Uterus (tissue), 2 donors: ENCODE results near the gene SPATS2L.

Experiments
- CTCF ChIP-seq, 4 experiments: fragments of 200-600 bp in 2 of 4; fragments of 450-650 bp in 2 of 4; sonication (generic) in 2 of 4; IDR thresholded peaks; one replicate each; pipeline ENCODE4 v1.5.1; 2016 to 2019; ENCODE audit warnings: antibody characterized with exemption in 4 of 4, mild to moderate bottlenecking in 2 of 4, moderate library complexity in 1 of 4
- POLR2A ChIP-seq, 2 donors: fragments of 450-650 bp; IDR thresholded peaks; one replicate each; pipeline ENCODE4 v1.6.1; 2016; ENCODE audit warnings: antibody characterized with exemption in 2 of 2, mild to moderate bottlenecking in 1 of 2, moderate library complexity in 1 of 2

DNA sequence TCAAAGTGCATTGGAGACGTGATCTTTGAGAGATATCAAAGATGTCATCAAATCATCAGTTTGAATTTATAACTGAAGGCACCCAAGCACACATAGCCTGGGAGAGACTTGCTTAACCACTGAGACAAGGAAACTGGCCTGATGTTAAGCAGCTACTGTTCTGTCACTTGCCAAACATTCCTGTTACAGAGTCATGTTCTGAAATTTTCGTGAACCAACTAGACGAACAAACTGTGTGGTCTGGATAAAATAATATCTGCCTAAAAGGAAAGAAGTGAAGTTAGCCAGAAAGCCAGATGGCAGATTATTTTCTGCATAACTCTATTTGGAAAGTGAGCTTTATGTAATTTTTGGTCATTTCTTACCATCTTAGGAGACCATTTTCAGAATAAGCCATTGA, 51.4 kb downstream of the SPATS2L start:
- no peak for TF ChIP-seq CTCF (IDR thresholded peaks at IDR 0.05)
- no peak for TF ChIP-seq POLR2A (IDR thresholded peaks at IDR 0.05)
